Cardiac fibroblast (primary cell): ENCODE data around the gene SERINC5.
"Not testable (repeated sequence)": the region's sequence is repeated elsewhere in the genome, so short reads cannot be mapped to it uniquely, and the experiment has no call there.

Experiments used
- DNase-seq, 2 donors: peaks; one replicate each; pipeline versions ENCODE4 v3.0.0 to v3.0.0-alpha.2; 2010; ENCODE audit warnings: low read depth in 2 of 2
- H3K4me3 ChIP-seq, 2 donors: replicated peaks in 1 of 2; 1 replicate in 1 of 2; 2 replicates in 1 of 2; pipeline ENCODE4 v1.5.1; 2011; ENCODE audit warnings: low read depth in 2 of 2, low read length in 2 of 2, mild to moderate bottlenecking in 2 of 2, moderate library complexity in 1 of 2
- TF ChIP-seq, protein P1 (sequence below): IDR thresholded peaks from one replicate; pipeline ENCODE4 v1.5.1; 2011; ENCODE audit warnings: low read depth, mild to moderate bottlenecking, low read length, inconsistent platforms

The SERINC5 gene

GRCh38 chr5:80205846-80206245 lies 50.0 kb downstream of the SERINC5 start:
- no peak for DNase-seq
- no peak overlapping the region for H3K4me3 ChIP-seq
- TF ChIP-seq, protein P1, sequence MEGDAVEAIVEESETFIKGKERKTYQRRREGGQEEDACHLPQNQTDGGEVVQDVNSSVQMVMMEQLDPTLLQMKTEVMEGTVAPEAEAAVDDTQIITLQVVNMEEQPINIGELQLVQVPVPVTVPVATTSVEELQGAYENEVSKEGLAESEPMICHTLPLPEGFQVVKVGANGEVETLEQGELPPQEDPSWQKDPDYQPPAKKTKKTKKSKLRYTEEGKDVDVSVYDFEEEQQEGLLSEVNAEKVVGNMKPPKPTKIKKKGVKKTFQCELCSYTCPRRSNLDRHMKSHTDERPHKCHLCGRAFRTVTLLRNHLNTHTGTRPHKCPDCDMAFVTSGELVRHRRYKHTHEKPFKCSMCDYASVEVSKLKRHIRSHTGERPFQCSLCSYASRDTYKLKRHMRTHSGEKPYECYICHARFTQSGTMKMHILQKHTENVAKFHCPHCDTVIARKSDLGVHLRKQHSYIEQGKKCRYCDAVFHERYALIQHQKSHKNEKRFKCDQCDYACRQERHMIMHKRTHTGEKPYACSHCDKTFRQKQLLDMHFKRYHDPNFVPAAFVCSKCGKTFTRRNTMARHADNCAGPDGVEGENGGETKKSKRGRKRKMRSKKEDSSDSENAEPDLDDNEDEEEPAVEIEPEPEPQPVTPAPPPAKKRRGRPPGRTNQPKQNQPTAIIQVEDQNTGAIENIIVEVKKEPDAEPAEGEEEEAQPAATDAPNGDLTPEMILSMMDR = no peak

- TF ChIP-seq, protein P1 = no peak
- H3K4me3 ChIP-seq = no peak overlapping the region
- DNase-seq = peak in 1 of 2 donors; percentile 78
Observed at GRCh38 chr5:80204808-80205614, 50.8 kb downstream of the SERINC5 start.

DNA sequence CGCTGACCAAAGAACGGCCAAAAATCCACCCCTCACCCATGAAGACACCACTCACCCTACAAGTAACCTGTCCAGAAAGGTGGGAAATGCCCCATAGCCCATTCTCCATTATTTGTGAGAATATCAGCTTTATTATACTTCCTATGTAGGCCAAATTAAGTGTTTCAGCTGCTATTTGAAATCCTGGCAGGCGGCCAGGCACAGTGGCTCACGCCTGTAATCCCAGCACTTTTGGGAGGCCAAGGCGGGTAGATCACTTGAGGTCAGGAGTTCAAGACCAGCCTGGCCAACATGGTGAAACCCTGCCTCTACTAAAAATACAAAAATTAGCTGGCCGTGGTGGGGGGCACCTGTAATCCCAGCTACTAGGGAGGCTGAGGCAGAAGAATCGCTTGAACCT lies 54.1 kb downstream of the SERINC5 start:
- DNase-seq, H3K4me3 ChIP-seq: not testable (repeated sequence)

DNA sequence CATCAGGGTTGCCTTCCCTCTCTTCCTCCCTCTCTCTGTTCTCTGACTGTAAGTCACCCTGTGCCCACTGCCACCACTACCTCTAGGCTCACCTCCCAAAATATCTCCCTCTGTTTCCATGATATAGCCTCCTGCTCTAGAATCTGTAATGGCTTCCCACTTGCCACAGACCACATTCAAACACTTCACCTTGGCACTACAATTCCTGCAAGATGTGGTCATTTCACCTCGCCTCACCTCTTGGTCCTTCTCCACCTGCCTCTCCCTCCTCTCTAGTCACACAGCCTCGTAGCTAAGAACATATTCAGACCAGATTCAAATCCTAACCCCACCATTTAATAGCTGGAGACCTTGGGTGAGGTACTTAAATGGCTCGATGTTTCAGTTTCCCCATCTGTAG lies 56.9 kb downstream of the SERINC5 start:
- TF ChIP-seq, protein P1 = no peak
- no peak overlapping the region for H3K4me3 ChIP-seq
- no peak for DNase-seq

DNA sequence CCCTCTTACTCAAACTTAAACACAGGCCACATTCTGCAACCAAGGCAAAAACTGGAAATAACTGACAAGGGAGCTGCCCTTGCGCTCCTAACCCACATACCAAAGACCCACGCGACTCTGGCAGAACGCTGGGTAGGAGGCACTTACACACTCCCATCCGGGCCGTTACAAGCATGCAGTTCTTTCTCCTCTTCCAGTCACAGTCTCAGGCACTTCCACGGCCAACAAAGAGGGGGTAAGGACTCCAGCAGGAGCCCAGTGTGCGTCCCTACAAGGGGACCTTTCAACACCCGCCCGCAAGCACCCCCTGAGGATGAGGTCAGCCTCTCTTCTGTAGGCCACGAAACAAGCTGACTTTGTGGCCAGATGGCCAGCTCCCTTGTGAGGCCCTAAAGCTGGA lies 57.4 kb downstream of the SERINC5 start:
- H3K4me3 ChIP-seq = no peak overlapping the region
- TF ChIP-seq, protein P1 = no peak
- peak in 1 of 2 donors; percentile 47 for DNase-seq

GRCh38 chr5:80195837-80196400 lies 59.9 kb downstream of the SERINC5 start:
- no peak for DNase-seq
- TF ChIP-seq, protein P1 = no peak
- H3K4me3 ChIP-seq = no peak overlapping the region

- no peak for DNase-seq
- TF ChIP-seq, protein P1 = no peak
- no peak overlapping the region for H3K4me3 ChIP-seq
Observed at GRCh38 chr5:80194468-80194867, 61.4 kb downstream of the SERINC5 start.
